Lower leg skin (tissue), 3 donors: ENCODE results near the gene RAP1GAP.

Experiments used
- POLR2A ChIP-seq, 2 donors: fragments of 450-650 bp; IDR thresholded peaks; one replicate each; pipeline ENCODE4 v1.6.1; 2016 to 2017; ENCODE audit warnings: antibody characterized with exemption in 2 of 2, mild to moderate bottlenecking in 1 of 2, moderate library complexity in 1 of 2
- TF ChIP-seq, protein P1 (sequence below), 3 donors: fragments of 450-650 bp; IDR thresholded peaks; one replicate each; pipeline ENCODE4 v1.5.1; 2016; ENCODE audit warnings: antibody characterized with exemption in 3 of 3, mild to moderate bottlenecking in 3 of 3, moderate library complexity in 2 of 3

DNA sequence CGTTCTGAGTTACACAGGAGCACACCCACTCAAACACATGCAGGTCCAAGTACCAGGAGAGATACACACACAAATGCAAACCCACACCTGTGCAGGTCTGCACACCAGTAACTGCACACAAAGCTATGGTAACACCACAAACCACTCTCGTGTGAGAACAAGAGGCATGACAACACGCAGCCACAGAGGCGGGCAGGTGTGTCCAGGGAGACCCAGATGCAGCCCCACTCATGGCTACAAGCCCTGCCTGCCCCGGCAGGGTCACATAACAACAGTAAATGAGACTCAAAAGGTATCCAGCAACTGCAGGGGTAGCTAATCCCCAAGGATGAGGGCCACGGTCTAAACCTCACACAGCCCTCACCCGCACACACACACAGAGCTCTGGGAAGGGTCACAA lies 48.1 kb downstream of the RAP1GAP start:
- TF ChIP-seq, protein P1, sequence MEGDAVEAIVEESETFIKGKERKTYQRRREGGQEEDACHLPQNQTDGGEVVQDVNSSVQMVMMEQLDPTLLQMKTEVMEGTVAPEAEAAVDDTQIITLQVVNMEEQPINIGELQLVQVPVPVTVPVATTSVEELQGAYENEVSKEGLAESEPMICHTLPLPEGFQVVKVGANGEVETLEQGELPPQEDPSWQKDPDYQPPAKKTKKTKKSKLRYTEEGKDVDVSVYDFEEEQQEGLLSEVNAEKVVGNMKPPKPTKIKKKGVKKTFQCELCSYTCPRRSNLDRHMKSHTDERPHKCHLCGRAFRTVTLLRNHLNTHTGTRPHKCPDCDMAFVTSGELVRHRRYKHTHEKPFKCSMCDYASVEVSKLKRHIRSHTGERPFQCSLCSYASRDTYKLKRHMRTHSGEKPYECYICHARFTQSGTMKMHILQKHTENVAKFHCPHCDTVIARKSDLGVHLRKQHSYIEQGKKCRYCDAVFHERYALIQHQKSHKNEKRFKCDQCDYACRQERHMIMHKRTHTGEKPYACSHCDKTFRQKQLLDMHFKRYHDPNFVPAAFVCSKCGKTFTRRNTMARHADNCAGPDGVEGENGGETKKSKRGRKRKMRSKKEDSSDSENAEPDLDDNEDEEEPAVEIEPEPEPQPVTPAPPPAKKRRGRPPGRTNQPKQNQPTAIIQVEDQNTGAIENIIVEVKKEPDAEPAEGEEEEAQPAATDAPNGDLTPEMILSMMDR (IDR thresholded peaks at IDR 0.05) = no peak
- TF ChIP-seq POLR2A (IDR thresholded peaks at IDR 0.05) = no peak
